SK-N-MC (cell line): ENCODE results near the gene RNU6-7.

Experiments
- DNase-seq: peaks from one replicate; pipeline ENCODE4 v3.0.0-alpha.2; 2011; ENCODE audit warnings: low read depth, low spot score
- H3K27ac ChIP-seq: fragments of 200-600 bp; sonication (generic); 2 replicates; pipeline ENCODE4 v1.5.1; 2016; ENCODE audit warnings: mixed run types
- H3K36me3 ChIP-seq: fragments of 200-600 bp; sonication (generic); 2 replicates; pipeline ENCODE4 v1.6.1; 2017; ENCODE audit warnings: antibody characterized with exemption, low read length, mixed read lengths; ENCODE audit not compliant: insufficient read depth
- H3K4me3 ChIP-seq: fragments of 200-600 bp; sonication (generic); 2 replicates; pipeline ENCODE4 v1.5.1; 2016
- H3K9ac ChIP-seq: fragments of 200-600 bp; sonication (generic); 2 replicates; pipeline ENCODE4 v1.8.0; 2017; ENCODE audit warnings: mixed run types, mixed read lengths; ENCODE audit not compliant: insufficient read length
- H3K9me3 ChIP-seq: fragments of 200-600 bp; sonication (generic); 2 replicates; pipeline ENCODE4 v1.6.1; 2017; ENCODE audit warnings: low read depth, mild to moderate bottlenecking, antibody characterized with exemption, low read length, moderate library complexity, mixed read lengths
- EZH2 ChIP-seq: fragments of 200-600 bp; sonication (generic); IDR thresholded peaks from one replicate; pipeline ENCODE4 v1.6.1; 2017; ENCODE audit warnings: antibody characterized with exemption
- FOXP2 ChIP-seq: optimal IDR thresholded peaks from 2 replicates; pipeline ENCODE3; 2011; ENCODE audit warnings: mild to moderate bottlenecking, moderate library complexity; ENCODE audit not compliant: insufficient read depth; ENCODE audit errors: extremely low read length, control extremely low read depth
- POLR2AphosphoS5 ChIP-seq: IDR thresholded peaks from 2 replicates; pipeline ENCODE4 v1.6.1; 2012; ENCODE audit warnings: mild to moderate bottlenecking, low read depth, low read length, borderline replicate concordance

The RNU6-7 gene

GRCh38 chr14:32201193-32201815, 541 bp upstream of the RNU6-7 start:
- TF ChIP-seq POLR2AphosphoS5 (peak; percentile 66), FOXP2 (no peak)
- no peak for DNase-seq
- Histone ChIP-seq H3K4me3 (peak overlapping the region; percentile 91), H3K9me3 (no peaks in the 10 kb centered on the region), H3K36me3 (no peaks in the 10 kb centered on the region), H3K27ac (peak overlapping the region; percentile 60; the same call in 1 of the 2 replicates), H3K9ac (peak overlapping the region; percentile 93)

- Histone ChIP-seq H3K4me3 (peak overlapping the region; percentile 91), H3K27ac (peak overlapping the region; percentile 91), H3K36me3 (no peaks in the 10 kb centered on the region), H3K9ac (peak overlapping the region; percentile 93), H3K9me3 (no peaks in the 10 kb centered on the region)
- TF ChIP-seq EZH2: no peak
- no peak for TF ChIP-seq FOXP2
- no peak for TF ChIP-seq POLR2AphosphoS5
- DNase-seq: peak; percentile 22
Observed at GRCh38 chr14:32202491-32202997, 699 bp downstream of the RNU6-7 start.

GRCh38 chr14:32202998-32203882, 1.4 kb downstream of the RNU6-7 start, which contains the start of gene RNU6-8:
RNU6-8 (minus strand) TSS chr14:32203269.
- Histone ChIP-seq H3K27ac (peak within 1 kb of the TSS; percentile 91), H3K9ac (peak within 1 kb of the TSS; percentile 97), H3K4me3 (peak within 1 kb of the TSS; percentile 91), H3K36me3 (no peaks in the 10 kb centered on the region), H3K9me3 (no peaks in the 10 kb centered on the region)
- no peak for TF ChIP-seq EZH2
- TF ChIP-seq FOXP2: no peak
- TF ChIP-seq POLR2AphosphoS5: peak; percentile 79
- peak; percentile 52 for DNase-seq

GRCh38 chr14:32203928-32204357, 2.1 kb downstream of the RNU6-7 start:
- DNase-seq: no peak
- Histone ChIP-seq H3K9me3 (no peaks in the 10 kb centered on the region), H3K27ac (no peak overlapping the region), H3K4me3 (peak overlapping the region; percentile 91), H3K9ac (peak overlapping the region; percentile 97), H3K36me3 (no peaks in the 10 kb centered on the region)
- no peak for TF ChIP-seq FOXP2
- no peak for TF ChIP-seq EZH2
- no peak for TF ChIP-seq POLR2AphosphoS5

- no peak for TF ChIP-seq POLR2AphosphoS5
- Histone ChIP-seq H3K27ac (no peak overlapping the region), H3K36me3 (no peaks in the 10 kb centered on the region), H3K9ac (no peak overlapping the region), H3K9me3 (no peaks in the 10 kb centered on the region), H3K4me3 (no peak overlapping the region)
- no peak for DNase-seq
Observed at GRCh38 chr14:32205554-32205953, 3.7 kb downstream of the RNU6-7 start.

- no peak overlapping the region for H3K9ac ChIP-seq
Observed at GRCh38 chr14:32205984-32206383, 4.1 kb downstream of the RNU6-7 start.

GRCh38 chr14:32206552-32206951, 4.7 kb downstream of the RNU6-7 start:
- TF ChIP-seq POLR2AphosphoS5: no peak
- TF ChIP-seq FOXP2: no peak
- no peak for TF ChIP-seq EZH2
- no peaks in the 10 kb centered on the region for H3K36me3 ChIP-seq
- H3K9ac ChIP-seq: no peak overlapping the region
- H3K9me3 ChIP-seq: no peaks in the 10 kb centered on the region
- H3K27ac ChIP-seq: no peak overlapping the region
- H3K4me3 ChIP-seq: no peak overlapping the region
- DNase-seq: no peak

More at GRCh38 chr14:32205984-32206383, 4.1 kb downstream of the RNU6-7 start:
- DNase-seq: no peak
- Histone ChIP-seq H3K4me3 (no peak overlapping the region), H3K27ac (no peak overlapping the region), H3K9me3 (no peaks in the 10 kb centered on the region), H3K36me3 (no peaks in the 10 kb centered on the region)
- TF ChIP-seq POLR2AphosphoS5 (no peak), EZH2 (no peak), FOXP2 (no peak)

GRCh38 chr14:32208490-32208889, 6.6 kb downstream of the RNU6-7 start:
- Histone ChIP-seq H3K4me3 (no peak overlapping the region), H3K9ac (no peak overlapping the region), H3K9me3 (no peaks in the 10 kb centered on the region), H3K27ac (no peak overlapping the region), H3K36me3 (no peaks in the 10 kb centered on the region)
- no peak for TF ChIP-seq POLR2AphosphoS5
- no peak for TF ChIP-seq FOXP2
- no peak for TF ChIP-seq EZH2
- no peak for DNase-seq

GRCh38 chr14:32209471-32209870, 7.6 kb downstream of the RNU6-7 start:
- no peak overlapping the region for H3K27ac ChIP-seq
- no peak for DNase-seq
- H3K9me3 ChIP-seq: no peaks in the 10 kb centered on the region
- H3K4me3 ChIP-seq: no peak overlapping the region
- no peaks in the 10 kb centered on the region for H3K36me3 ChIP-seq
- H3K9ac ChIP-seq: no peak overlapping the region
- TF ChIP-seq FOXP2: no peak
- no peak for TF ChIP-seq POLR2AphosphoS5
- TF ChIP-seq EZH2: no peak
